Right atrium auricular region (tissue), 2 donors: Measurements from ENCODE around the gene RNASE2. TPM values are rescaled to one million over a fixed set of nuclear protein-coding genes. Genes with fewer than 3 reads are reported as not detected.
"Not testable (repeated sequence)": the region's sequence is repeated elsewhere in the genome, so short reads cannot be mapped to it uniquely, and the experiment has no call there.

Experiments used
- DNase-seq: peaks from one replicate; pipeline ENCODE4 v3.0.0-alpha.2; 2019; ENCODE audit warnings: low spot score
- H3K27ac ChIP-seq, 2 donors: fragments of 200-600 bp; sonication (generic); 1 replicate in 1 of 2; 2 replicates in 1 of 2; pipeline ENCODE4 v1.5.1; 2016 to 2019
- H3K27me3 ChIP-seq, 2 donors: fragments of 200-600 bp; sonication (generic); one replicate each; pipeline versions ENCODE4 v1.5.1 to v1.6.0; 2017 to 2019
- H3K36me3 ChIP-seq: fragments of 200-600 bp; sonication (generic); one replicate; pipeline ENCODE4 v1.5.1; 2016
- H3K4me1 ChIP-seq, 2 donors: fragments of 200-600 bp; sonication (generic); one replicate each; pipeline versions ENCODE4 v1.5.1 to v1.6.0; 2017 to 2019
- H3K4me3 ChIP-seq, 2 donors: fragments of 200-600 bp; sonication (generic); 1 replicate in 1 of 2; 2 replicates in 1 of 2; pipeline ENCODE4 v1.5.1; 2017 to 2019; ENCODE audit warnings: mild to moderate bottlenecking in 1 of 2, moderate library complexity in 1 of 2
- H3K9me3 ChIP-seq, 2 donors: fragments of 200-600 bp; sonication (generic); one replicate each; pipeline ENCODE4 v1.5.1; 2019
- total RNA-seq, 2 donors: library from RNA; depleted of rRNA; stranded (reverse); fragments of >200 nt; gene quantifications; one replicate each; pipeline ENCODE4 v1.1.0, GENCODE V29; 2016
- TF ChIP-seq, protein P1 (sequence below), 2 donors: fragments of 200-600 bp; sonication (generic); IDR thresholded peaks; one replicate each; pipeline ENCODE4 v1.5.1; 2019; ENCODE audit warnings: antibody characterized with exemption in 2 of 2

RNASE2 gene
- total RNA-seq, 2 donors from 2014 or later: 2.9 to 4.1 TPM

- no peaks in the 10 kb centered on the region for H3K9me3 ChIP-seq
- H3K27ac ChIP-seq: no peak overlapping the region
- no peaks in the 10 kb centered on the region for H3K36me3 ChIP-seq
- no peaks in the 10 kb centered on the region for H3K4me1 ChIP-seq
- H3K4me3 ChIP-seq: no peak overlapping the region
- no peak for DNase-seq
- H3K27me3 ChIP-seq: no peaks in the 10 kb centered on the region
- TF ChIP-seq, protein P1, sequence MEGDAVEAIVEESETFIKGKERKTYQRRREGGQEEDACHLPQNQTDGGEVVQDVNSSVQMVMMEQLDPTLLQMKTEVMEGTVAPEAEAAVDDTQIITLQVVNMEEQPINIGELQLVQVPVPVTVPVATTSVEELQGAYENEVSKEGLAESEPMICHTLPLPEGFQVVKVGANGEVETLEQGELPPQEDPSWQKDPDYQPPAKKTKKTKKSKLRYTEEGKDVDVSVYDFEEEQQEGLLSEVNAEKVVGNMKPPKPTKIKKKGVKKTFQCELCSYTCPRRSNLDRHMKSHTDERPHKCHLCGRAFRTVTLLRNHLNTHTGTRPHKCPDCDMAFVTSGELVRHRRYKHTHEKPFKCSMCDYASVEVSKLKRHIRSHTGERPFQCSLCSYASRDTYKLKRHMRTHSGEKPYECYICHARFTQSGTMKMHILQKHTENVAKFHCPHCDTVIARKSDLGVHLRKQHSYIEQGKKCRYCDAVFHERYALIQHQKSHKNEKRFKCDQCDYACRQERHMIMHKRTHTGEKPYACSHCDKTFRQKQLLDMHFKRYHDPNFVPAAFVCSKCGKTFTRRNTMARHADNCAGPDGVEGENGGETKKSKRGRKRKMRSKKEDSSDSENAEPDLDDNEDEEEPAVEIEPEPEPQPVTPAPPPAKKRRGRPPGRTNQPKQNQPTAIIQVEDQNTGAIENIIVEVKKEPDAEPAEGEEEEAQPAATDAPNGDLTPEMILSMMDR (IDR thresholded peaks at IDR 0.05): no peak
Observed at GRCh38 chr14:20982646-20983369, 27.5 kb downstream of the RNASE2 start.

DNA sequence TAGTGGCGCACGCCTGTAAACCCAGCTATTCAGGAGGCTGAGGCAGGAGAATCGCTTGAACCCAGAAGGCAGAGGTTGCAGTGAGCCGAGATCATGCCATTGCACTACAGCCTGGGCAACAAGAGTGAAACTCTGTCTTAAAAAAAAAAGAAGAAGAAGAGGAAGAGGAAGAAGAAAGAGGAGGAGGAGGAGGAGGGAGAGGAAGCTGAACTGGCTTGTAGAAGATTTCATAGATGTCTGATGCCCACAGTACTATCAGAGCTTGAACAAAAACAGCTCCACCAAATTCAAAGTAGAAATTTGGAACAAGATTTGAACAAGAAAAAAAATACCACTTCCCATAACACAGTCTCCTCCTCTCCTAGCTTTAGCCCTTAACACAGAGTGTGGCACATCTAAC is 30.4 kb downstream of the RNASE2 start:
- not testable (repeated sequence) for H3K9me3 ChIP-seq, H3K36me3 ChIP-seq, H3K27ac ChIP-seq, H3K4me3 ChIP-seq, DNase-seq, H3K27me3 ChIP-seq
- H3K4me1 ChIP-seq: peaks cover 0 to 10% of the 10 kb centered on the region in 2 donors

DNA sequence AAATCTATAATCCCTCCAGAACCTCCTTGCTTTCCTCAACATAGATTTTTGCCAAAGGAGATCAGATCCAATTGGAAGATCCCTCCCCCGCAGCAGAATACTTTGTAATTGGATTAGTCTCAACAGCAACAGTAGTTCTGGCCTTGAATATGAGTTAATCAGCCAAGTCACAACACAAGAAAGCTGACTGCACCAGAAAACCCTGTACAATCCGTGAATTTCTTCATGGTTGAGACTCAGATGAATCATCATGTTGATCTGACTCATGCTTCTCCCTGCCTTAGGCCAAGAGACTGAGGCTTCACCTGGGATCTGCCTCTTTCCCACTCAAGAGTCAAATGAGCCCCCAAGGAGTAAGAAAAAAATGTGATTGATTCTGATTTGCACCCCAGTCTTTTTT is 31.5 kb downstream of the RNASE2 start:
- Histone ChIP-seq H3K27ac (peak overlapping the region in 1 of 2 donors; percentile 36), H3K27me3 (no peaks in the 10 kb centered on the region), H3K4me3 (no peak overlapping the region), H3K9me3 (no peaks in the 10 kb centered on the region), H3K36me3 (peaks cover 1% of the 10 kb centered on the region), H3K4me1 (peaks cover 0 to 22% of the 10 kb centered on the region in 2 donors)
- peak; percentile 64 for DNase-seq
- TF ChIP-seq, protein P1 (IDR thresholded peaks at IDR 0.05): no peak

GRCh38 chr14:20988717-20989470 is 33.6 kb downstream of the RNASE2 start:
- Histone ChIP-seq H3K9me3 (no peaks in the 10 kb centered on the region), H3K36me3 (peaks cover 22% of the 10 kb centered on the region), H3K27me3 (no peaks in the 10 kb centered on the region), H3K27ac (peak overlapping the region; percentile 79 to 87), H3K4me1 (peaks cover 0 to 25% of the 10 kb centered on the region in 2 donors), H3K4me3 (peak overlapping the region; percentile 74 to 98)
- DNase-seq: no peak
- TF ChIP-seq, protein P1 (IDR thresholded peaks at IDR 0.05): no peak

GRCh38 chr14:20989471-20989786 is 34.1 kb downstream of the RNASE2 start:
- Histone ChIP-seq H3K9me3 (no peaks in the 10 kb centered on the region), H3K36me3 (peaks cover 27% of the 10 kb centered on the region), H3K27me3 (no peaks in the 10 kb centered on the region), H3K4me1 (peaks cover 0 to 25% of the 10 kb centered on the region in 2 donors), H3K4me3 (peak overlapping the region; percentile 74 to 98), H3K27ac (peak overlapping the region; percentile 79 to 87)
- TF ChIP-seq, protein P1 (IDR thresholded peaks at IDR 0.05): no peak
- no peak for DNase-seq

- H3K4me1 ChIP-seq: peaks cover 0 to 25% of the 10 kb centered on the region in 2 donors
- TF ChIP-seq, protein P1 (IDR thresholded peaks at IDR 0.05): no peak
- peak; percentile 96 for DNase-seq
Observed at GRCh38 chr14:20989787-20990600, 34.7 kb downstream of the RNASE2 start, which contains the start of gene METTL17. Gene METTL17, plus strand, starts transcription at chr14:20989980. Its CDS starts 23 bp downstream, at chr14:20990003.

More at GRCh38 chr14:20989787-20990600, 34.7 kb downstream of the RNASE2 start, which contains the start of gene METTL17:
- Histone ChIP-seq H3K9me3 (no peaks in the 10 kb centered on the region), H3K27me3 (no peaks in the 10 kb centered on the region), H3K27ac (peak within 1 kb of the TSS; percentile 79 to 87), H3K36me3 (peaks cover 33% of the 10 kb centered on the region), H3K4me3 (peak within 1 kb of the TSS; percentile 74 to 98)
